NCI-H2029 treated with DMSO at 0.1 percent for 48 hours (cell line): Measurements from ENCODE around the gene OR8G5.
"Not testable (repeated sequence)": the region's sequence is repeated elsewhere in the genome, so short reads cannot be mapped to it uniquely, and the experiment has no call there.

ENCODE experiments used
- DNase-seq: peaks from one replicate; lab custom pipeline; 2025; lab: John Stamatoyannopoulos, UW

OR8G5 gene, protein sequence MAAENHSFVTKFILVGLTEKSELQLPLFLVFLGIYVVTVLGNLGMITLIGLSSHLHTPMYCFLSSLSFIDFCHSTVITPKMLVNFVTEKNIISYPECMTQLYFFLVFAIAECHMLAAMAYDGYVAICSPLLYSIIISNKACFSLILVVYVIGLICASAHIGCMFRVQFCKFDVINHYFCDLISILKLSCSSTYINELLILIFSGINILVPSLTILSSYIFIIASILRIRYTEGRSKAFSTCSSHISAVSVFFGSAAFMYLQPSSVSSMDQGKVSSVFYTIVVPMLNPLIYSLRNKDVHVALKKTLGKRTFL

DNA sequence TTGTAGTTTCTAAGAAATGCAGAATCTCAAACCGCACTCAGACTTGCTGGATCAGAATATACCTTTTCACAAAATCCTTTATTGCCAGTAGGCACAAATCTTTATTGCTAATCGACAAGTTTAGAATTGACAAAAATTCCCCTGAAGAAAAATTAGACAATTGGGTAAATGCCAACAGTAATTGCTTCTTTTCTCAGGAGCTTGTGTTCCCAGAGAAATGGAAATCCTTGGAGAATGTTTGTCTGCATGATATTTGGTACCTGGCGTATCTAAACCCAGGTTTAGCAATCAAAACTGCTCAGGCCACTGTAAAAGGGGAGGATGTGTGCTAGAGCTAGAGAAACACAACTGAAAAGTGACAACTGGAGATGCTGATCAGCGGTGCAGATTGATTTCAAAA, at the start of gene OR8G5:
Gene OR8G5, plus strand, starts transcription at position 301 of the 400 bp plus-strand sequence. CDS start 8,556 bp downstream, outside the sequence.
- DNase-seq, result no peak

DNA sequence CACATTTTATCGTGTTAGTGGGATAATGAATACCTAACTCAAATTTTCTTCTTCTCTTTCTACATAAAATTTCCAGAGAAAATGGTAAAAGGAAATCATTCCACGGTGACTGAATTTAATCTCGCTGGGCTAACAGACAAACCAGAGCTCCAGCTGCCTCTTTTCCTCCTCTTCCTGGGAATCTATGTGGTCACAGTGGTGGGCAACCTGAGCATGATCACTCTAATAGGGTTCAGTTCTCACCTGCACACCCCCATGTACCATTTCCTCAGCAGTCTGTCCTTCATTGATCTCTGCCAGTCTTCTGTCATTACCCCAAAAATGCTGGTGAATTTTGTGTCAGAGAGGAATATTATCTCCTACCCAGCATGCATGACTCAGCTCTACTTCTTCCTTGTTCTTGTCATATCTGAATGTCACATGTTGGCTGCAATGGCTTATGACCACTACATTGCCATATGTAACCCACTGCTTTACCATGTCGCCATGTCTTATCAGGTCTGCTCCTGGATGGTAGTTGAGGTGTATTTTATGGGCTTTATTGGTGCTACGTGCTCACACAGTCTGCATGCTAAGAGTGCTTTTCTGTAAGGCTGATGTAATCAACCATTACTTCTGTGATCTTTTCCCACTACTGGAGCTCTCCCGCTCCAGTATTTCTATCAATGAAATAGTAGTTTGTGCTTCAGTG, 48.9 kb upstream of the OR8G5 start:
- no peak for DNase-seq

DNA sequence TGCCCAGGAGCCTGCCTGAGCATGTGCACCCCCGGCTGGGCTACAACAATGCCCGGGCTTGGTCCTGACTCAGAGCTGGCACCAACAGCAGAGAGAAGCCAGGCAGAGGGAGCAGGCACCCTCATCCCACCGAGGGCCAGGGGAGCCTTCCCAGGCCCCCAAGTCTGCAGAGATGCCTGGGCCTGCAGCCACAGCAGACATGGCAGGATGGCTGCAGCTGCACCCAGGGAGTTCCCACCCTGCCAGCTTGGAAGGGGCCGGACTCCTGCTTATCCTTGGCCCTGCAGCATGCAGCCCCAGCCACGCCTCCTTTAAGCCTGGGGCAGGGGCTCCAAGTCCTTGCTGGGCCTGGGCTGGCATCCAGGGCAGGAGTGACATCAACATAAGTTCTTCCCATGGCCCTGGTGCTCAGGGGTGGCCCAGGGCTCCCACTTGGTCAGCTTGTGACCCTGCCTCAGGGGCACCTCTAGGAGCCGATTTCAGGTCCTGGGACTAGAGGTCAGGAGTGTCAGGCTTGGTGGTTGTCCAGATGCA, 46.3 kb upstream of the OR8G5 start:
- no peak for DNase-seq

DNA sequence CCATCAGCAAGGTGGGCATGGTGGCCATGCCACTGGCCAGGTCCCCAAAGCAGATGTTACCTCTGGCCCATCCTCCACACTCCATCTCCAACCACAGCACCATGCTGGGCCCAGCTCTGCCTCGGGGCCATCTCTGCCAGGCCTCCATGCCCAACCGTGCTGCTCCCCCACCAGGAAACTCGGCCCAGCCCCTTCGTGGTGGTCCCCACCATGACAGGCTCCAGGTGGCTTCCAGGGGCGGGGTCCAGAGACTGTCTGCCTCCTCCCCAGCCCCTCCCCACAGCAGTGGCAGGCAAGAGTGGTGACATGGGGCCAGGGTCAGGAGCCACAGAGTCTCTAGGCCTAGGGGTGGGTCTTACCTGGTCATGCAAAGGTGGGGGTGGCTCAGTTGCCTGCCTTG, 45.8 kb upstream of the OR8G5 start:
- DNase-seq, result no peak

DNA sequence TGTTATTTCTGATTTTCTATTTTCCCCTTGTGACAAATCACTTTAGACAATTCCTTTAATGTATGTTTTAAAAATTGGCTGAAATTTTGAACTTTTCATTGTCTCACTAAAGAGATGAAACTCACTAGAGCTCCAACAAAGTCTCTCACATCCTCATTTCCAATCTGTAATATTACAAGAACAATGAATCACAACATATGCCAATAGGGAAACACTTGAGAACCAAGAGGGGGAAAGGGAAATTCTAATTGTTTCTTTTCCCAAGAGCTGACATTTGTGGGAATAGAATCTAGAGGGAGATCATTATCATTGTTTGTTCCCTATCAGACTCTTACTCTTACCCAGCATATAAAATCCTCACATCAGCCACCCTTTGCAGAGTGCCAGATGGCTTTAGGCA, 44.9 kb upstream of the OR8G5 start:
- DNase-seq, result no peak

DNA sequence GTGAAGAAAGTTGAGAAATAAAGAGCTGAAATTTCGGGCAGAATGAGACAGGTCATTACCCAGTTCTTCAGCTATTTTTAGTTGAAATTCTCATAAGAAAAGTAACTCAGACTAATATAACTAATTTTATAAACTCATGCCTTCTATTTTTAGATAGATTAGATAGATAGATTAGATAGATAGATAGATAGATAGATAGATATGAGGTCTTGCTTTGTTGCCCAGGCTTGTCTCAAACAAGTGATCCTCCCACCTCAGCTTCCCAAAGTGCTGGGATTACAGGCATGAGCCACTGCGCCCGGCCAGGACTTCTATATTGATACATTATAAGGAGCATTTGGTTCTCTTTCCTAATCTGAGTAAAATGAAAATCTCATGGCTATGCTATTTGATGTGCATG, 42.1 kb upstream of the OR8G5 start:
- no peak for DNase-seq

DNA sequence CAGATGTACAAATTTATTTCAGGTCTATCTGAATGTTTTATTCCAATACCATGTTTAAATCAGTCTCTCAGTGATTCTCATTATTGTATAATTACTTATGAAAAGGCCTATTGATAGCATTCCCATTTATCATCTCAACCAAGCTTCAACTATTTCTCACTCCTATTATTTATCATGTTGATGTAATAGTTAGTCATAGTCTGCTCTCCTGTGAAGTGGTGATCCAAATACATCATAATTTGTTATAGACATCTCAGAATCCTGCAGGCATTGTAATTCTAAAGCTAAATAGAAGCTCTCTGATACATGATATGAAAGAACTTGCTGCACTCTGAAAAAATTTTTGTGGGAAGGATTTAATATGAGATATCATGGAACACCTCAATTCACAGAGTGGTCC, 37.0 kb upstream of the OR8G5 start:
- DNase-seq, result no peak

DNA sequence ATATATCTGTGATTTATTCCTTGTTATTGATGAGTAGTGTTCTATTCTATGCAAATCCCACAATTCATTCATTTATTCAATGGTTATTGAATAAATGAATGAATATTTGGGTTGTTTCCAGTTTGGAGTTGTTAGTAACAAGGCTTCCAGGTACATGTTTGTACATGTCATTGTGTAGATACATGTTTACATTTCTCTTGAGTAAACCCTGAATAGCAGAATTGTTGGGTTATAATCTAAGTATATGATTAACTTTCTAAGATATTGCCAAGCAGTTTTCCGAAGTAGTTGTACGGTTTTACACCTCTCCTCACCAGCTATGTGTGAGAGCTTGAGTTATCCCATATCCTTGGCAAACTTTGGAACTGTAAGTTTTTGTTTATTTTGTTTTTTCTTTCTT, 33.8 kb upstream of the OR8G5 start:
- DNase-seq, result no peak

DNA sequence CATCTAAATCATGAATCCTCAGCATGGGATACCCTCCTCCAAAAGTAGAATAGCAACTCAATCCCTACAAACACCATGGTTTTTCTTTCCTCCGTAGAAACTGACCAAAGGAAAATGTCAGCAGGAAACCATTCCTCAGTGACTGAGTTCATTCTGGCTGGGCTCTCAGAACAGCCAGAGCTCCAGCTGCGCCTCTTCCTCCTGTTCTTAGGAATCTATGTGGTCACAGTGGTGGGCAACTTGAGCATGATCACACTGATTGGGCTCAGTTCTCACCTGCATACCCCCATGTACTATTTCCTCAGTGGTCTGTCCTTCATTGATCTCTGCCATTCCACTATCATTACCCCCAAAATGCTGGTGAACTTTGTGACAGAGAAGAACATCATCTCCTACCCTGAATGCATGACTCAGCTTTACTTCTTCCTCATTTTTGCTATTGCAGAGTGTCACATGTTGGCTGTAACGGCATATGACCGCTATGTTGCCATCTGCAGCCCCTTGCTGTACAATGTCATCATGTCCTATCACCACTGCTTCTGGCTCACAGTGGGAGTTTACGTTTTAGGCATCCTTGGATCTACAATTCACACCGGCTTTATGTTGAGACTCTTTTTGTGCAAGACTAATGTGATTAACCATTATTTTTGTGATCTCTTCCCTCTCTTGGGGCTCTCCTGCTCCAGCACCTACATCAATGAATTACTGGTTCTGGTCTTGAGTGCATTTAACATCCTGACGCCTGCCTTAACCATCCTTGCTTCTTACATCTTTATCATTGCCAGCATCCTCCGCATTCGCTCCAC, 31.4 kb upstream of the OR8G5 start:
- DNase-seq, result not testable (repeated sequence)

DNA sequence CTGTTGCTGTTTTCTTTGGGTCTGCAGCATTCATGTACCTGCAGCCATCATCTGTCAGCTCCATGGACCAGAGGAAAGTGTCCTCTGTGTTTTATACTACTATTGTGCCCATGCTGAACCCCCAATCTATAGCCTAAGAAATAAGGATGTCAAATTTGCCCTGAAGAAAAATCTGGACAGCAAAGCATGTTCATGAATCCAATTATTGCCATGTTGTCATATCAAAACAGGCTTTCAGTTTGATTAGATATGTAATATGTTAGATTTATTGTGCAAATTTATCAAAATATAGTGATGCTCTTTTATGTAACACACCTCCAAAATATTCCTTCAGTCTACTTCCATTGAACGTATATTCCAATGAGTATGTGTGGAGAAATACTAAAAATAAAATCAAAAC, 30.7 kb upstream of the OR8G5 start:
- no peak for DNase-seq

DNA sequence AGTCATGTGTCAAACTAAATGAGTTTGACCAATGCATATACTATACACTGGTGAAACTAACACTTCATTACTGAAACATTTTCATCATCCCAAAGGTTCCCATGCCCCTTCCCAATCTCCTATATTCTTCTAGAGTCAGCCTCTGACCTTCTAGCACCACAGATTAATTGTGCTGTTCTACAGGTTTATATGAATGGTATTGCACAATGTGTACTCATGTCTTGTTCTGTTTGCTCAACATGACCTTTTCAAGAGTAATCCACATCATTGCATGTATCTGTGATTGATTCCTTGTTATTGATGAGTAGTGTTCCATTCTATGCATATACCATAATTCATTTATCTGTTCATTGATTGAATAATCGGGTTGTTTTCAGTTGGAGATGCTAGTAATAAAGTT, 22.8 kb upstream of the OR8G5 start:
- no peak for DNase-seq

DNA sequence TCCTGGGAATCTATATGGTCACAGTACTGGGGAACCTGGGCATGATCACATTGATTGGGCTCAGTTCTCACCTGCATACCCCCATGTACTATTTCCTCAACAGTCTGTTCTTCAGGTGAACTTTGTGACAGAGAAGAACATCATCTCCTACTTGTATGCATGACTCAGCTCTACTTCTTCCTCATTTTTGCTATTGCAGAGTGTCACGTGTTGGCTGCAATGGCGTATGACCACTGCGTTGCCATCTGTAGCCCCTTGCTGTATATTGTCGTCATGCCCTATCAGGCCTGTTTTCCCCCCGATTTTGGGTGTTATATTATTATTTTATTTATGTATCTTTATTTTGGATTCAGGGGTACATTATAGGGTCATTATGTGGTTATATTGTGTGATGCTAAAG, 17.7 kb upstream of the OR8G5 start:
- no peak for DNase-seq

DNA sequence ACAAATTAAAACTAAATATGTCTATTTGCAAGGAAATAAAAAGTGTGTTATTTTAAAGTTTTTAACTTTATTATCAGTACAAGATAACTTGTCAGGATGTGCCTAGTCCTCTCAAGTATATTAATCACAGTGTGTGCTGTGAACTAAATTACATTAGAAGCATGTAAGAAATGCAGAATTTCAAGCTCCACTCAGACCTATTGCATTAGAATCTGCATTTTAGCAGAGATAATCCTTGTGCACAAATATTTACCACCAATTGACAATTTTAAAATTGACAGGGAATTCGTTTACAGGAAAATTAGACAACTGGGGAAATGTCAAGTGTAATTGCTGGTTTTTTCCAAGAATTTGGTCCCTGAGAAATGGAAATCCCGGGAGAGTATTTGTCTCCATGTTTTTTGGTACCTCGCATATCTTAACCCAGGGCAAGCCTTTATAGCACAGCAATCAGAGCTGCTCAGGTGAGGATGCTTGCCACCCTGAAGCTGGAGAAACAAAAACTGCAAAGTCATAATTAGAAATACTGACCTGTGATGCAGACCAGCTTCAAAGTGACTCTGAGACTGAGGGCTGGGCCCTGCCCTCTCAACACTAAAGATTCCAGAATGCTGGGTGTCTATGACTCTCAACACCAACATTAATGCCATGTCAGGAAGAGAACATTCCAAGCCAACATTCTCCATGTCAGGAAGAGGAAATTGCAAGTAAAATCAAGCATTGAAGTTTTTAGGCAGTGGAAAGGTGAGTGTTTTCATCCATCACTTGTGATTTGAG, 15.4 kb upstream of the OR8G5 start, which contains the start of gene OR8G1:
Gene OR8G1, plus strand, starts transcription at position 475 of the 777 bp plus-strand sequence. CDS start 8,581 bp downstream, outside the sequence.
- DNase-seq, result no peak

DNA sequence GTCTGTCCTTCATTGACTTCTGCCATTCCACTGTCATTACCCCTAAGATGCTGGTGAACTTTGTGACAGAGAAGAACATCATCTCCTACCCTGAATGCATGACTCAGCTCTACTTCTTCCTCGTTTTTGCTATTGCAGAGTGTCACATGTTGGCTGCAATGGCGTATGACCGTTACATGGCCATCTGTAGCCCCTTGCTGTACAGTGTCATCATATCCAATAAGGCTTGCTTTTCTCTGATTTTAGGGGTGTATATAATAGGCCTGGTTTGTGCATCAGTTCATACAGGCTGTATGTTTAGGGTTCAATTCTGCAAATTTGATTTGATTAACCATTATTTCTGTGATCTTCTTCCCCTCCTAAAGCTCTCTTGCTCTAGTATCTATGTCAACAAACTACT, 6.3 kb upstream of the OR8G5 start:
- DNase-seq, result not testable (repeated sequence)

DNA sequence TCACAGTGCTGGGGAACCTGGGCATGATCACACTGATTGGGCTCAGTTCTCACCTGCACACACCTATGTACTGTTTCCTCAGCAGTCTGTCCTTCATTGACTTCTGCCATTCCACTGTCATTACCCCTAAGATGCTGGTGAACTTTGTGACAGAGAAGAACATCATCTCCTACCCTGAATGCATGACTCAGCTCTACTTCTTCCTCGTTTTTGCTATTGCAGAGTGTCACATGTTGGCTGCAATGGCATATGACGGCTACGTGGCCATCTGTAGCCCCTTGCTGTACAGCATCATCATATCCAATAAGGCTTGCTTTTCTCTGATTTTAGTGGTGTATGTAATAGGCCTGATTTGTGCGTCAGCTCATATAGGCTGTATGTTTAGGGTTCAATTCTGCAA, 8.9 kb downstream of the OR8G5 start:
- DNase-seq, result not testable (repeated sequence)

DNA sequence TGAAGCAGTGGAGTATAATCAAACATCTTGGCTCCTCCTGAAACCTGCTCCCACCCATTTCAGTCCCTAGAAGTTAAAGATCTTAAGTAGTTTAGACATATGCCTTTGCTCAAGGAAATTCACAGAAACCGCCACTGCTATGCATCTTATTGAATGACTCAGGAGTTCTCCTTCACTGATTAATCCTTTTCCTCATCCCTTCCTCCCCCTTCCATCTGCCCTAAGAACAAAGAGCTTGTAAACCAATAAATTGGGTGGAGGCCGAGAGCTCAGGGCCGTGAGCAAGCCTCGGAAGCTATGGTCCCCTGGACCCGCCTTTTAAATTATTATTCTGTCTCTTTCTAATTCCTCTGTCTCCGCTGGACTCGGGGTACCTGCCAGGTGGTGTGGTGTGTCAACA, 14.7 kb downstream of the OR8G5 start:
- not testable (repeated sequence) for DNase-seq

DNA sequence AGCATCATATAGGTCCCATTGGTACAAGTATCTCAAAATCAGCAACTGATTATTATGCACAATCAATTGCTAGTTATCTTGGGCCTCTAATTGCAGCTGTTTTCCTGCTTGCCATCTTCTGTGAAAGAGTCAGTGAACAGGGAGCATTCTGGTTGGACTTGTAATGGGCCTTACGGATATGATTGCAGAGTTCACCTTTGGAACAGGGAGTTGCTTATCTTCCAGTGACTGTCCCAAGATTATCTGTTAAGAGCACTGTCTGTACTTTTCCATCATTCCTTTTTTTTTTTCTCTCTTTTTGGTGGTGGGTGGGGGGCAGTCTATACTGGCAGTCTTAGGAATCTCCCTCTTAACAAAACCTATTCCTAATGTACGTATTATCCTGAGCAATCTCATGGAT, 17.8 kb downstream of the OR8G5 start:
- DNase-seq, result no peak

DNA sequence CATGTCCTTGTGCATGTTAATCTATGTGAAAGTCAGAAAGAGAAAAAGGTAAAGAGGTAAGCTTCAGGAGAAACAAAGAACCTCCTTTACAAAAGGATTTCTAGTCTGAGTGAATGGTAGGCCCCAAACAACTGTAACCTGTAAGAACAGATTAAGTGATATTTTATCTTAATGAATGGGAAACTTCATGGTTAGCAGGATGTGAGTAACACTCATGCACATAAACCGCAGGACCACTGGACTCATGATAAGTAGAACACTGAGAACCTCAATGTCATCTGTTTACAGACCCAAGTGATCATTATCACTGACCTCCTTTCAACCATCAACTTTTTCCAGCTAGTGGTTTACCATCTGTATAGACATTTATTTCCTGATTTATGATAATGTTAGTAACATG, 19.9 kb downstream of the OR8G5 start:
- no peak for DNase-seq

DNA sequence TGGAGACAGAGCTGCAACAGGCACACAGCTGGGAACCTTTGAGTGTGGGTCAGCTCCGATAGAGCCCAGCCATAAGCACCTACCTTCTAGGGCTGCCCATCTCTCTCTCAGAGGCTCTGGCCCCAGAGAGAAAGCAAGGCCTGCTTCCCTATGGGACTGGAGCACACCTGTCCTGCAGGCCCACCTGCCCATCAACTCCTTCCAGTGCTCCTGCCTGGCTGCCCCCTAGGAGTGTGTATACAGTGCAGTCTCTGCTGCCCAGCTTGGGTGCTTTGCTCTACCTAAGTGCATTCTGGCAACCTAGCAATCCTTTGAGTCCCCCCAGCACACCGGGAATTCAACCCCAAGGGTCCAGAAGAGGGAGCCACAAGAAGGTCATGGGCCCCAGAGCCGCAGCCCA, 21.0 kb downstream of the OR8G5 start:
- no peak for DNase-seq

DNA sequence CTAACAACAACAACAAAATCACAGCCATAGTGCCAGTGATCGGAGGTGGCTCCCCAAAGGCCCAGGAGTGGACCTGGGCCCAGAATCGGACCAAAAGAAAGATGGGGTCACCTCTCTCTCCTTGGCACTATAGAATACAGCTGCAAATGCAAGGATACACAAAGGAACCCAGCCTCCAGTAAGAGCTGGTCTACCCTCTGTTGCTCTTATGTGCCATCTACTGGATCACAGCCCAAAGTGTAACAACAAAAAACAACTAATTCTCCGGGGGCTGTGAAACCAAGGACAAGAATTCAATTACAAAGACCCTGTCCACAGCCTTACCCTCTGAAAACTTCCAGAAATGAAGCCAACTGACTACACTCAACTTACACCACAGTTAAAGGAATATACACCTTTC, 21.6 kb downstream of the OR8G5 start:
- DNase-seq, result no peak

DNA sequence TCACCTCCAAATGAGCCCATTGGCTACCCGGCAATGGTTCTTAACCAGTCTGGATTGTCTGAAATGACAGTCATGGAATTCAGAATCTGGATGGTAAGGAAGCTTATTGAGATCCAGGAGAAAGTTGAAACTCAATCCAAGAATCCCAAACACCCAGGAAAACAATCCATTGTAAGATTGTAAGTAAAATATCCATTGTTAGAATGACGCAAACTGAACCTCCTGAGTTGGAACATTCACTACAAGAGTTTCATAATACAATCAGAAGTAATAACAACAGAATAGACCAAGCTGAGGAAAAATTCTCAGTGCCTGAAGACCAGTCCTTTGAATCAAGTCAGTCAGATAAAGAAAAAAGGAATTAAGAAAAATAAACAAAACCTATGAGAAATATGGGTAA, 22.1 kb downstream of the OR8G5 start:
- DNase-seq, result no peak
